Mucosa of descending colon (tissue), 3 donors: Measurements from ENCODE around the gene CD248. TPM values are rescaled to one million over a fixed set of nuclear protein-coding genes. Genes with fewer than 3 reads are reported as not detected.

Source experiments
- ATAC-seq: fragments of 200-7000 bp; cut with Tn5 transposase; one replicate; pipeline ENCODE4 v1.9.1; 2020; ENCODE audit warnings: mild to moderate bottlenecking, moderate library complexity
- DNase-seq, 3 donors: peaks; one replicate each; pipeline ENCODE4 v3.0.0-alpha.2; 2020
- H3K36me3 ChIP-seq: fragments of 200-600 bp; one replicate; pipeline ENCODE4 v1.8.0; 2021; ENCODE audit warnings: low read depth, mild to moderate bottlenecking
- H3K4me1 ChIP-seq: fragments of 200-600 bp; one replicate; pipeline ENCODE4 v1.8.0; 2021; ENCODE audit warnings: low read depth, mild to moderate bottlenecking
- H3K4me3 ChIP-seq: fragments of 200-600 bp; one replicate; pipeline ENCODE4 v1.8.0; 2021; ENCODE audit warnings: mild to moderate bottlenecking
- H3K9me3 ChIP-seq: fragments of 200-600 bp; one replicate; pipeline ENCODE4 v1.8.0; 2021; ENCODE audit warnings: mild to moderate bottlenecking
- intact Hi-C, 2 donors: fragments of 100-400 bp; cut with DNase I in 1 of 2; cut with micrococcal nuclease in 1 of 2; formaldehyde crosslinking; loops; one replicate each; pipeline versions ENCODE4 v1.11.0 to v1.11.1; 2022; cut with DNase I, micrococcal nuclease
- total RNA-seq, 3 donors: library from RNA; stranded (reverse); fragmentation: NEBNext Ultra II Directional in 2 of 3; extraction: Animal tissue kit (Norgen Biotek cat#: 25700) in 2 of 3; gene quantifications; one replicate each; pipeline versions ENCODE4 v1.2.1 to v1.2.4, GENCODE V29; 2021 to 2023
- TF ChIP-seq, protein P1 (sequence below): fragments of 200-600 bp; IDR thresholded peaks from one replicate; pipeline ENCODE4 v1.8.0; 2022; ENCODE audit warnings: antibody characterized with exemption, mild to moderate bottlenecking
- donor health status: DM: no; HTN: no; CAD: no; lungs with moderate emphysema.
- donor health status: DM: no; HTN: no; CAD: no.
- donor health status: DM: no; HTN: yes; CAD: no.

CD248 gene
- total RNA-seq, 3 donors from 2014 or later = 4.5 to 37.7 (median 28.5) TPM

GRCh38 chr11:66268244-66268951 is 48.4 kb downstream of the CD248 start, which contains the start of gene RAB1B:
Gene RAB1B, plus strand, starts transcription at chr11:66268639. Its CDS starts 41 bp downstream, at chr11:66268680.
- ATAC-seq (peak; percentile 89), DNase-seq (peak; percentile 100)
- Histone ChIP-seq H3K9me3 (no peaks in the 10 kb centered on the region), H3K4me1 (peaks cover 16% of the 10 kb centered on the region), H3K4me3 (peak within 1 kb of the TSS; percentile 88), H3K36me3 (peaks cover 3% of the 10 kb centered on the region)
- TF ChIP-seq, protein P1, sequence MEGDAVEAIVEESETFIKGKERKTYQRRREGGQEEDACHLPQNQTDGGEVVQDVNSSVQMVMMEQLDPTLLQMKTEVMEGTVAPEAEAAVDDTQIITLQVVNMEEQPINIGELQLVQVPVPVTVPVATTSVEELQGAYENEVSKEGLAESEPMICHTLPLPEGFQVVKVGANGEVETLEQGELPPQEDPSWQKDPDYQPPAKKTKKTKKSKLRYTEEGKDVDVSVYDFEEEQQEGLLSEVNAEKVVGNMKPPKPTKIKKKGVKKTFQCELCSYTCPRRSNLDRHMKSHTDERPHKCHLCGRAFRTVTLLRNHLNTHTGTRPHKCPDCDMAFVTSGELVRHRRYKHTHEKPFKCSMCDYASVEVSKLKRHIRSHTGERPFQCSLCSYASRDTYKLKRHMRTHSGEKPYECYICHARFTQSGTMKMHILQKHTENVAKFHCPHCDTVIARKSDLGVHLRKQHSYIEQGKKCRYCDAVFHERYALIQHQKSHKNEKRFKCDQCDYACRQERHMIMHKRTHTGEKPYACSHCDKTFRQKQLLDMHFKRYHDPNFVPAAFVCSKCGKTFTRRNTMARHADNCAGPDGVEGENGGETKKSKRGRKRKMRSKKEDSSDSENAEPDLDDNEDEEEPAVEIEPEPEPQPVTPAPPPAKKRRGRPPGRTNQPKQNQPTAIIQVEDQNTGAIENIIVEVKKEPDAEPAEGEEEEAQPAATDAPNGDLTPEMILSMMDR = no peak
- intact Hi-C loops = no loop called here

DNA sequence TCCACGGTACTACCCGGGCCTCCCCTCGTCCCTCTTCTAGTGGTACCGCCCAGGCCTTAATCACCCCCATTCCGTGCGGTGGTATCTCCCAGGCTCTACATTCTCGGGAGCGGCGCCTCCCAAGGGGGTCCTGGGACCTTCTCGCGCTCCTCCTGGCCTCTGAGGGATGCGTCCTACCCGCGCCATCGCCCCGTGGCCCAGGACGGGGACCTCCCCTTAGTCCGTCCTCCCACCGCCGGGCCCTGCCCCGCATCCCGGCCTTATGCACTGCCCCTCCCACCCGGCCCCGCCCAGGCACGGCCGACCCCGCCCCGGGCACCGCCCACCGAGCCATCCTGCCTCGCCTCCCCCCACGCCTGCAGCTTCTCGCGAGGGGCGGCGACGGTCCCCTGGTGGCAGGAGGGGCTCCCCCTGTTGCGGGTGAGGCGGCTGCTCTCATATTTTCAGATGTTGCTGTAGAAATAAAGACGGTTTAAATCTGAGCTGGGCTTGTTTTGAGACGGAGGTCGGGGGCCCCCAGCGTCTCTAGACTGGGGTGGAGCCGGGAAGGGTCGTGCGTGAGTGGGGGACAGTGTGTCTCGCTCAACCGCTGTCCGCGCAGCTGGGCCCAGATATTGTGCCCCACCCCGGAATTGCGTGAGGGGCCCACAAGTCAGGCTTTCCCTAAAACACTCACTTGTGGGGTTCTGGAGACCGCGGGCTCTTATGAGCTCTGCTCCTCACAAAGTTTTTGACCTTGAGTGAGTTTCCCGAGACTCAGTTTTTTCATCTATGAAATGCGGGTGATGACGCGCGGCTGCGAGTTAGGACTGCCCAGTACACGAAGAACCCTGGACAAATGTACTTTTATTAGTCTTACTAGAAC is 49.2 kb downstream of the CD248 start:
- H3K9me3 ChIP-seq = no peaks in the 10 kb centered on the region
- TF ChIP-seq, protein P1 = no peak
- H3K4me1 ChIP-seq = peaks cover 16% of the 10 kb centered on the region
- peak; percentile 79 for ATAC-seq
- H3K4me3 ChIP-seq = peak overlapping the region; percentile 88
- intact Hi-C loops = no loop called here
- DNase-seq = peak; percentile 93 to 94 (median 94)
- H3K36me3 ChIP-seq = peaks cover 3% of the 10 kb centered on the region

GRCh38 chr11:66267039-66267378 is 49.8 kb downstream of the CD248 start:
- H3K9me3 ChIP-seq = no peaks in the 10 kb centered on the region
- H3K36me3 ChIP-seq = peaks cover 3% of the 10 kb centered on the region
- intact Hi-C loops = no loop called here
- TF ChIP-seq, protein P1 = no peak
- peaks cover 16% of the 10 kb centered on the region for H3K4me1 ChIP-seq
- DNase-seq = no peak
- no peak for ATAC-seq
- no peak overlapping the region for H3K4me3 ChIP-seq

- ATAC-seq (no peak), DNase-seq (peak in 1 of 3 donors; percentile 69)
- TF ChIP-seq, protein P1 = no peak
- H3K9me3 ChIP-seq = no peaks in the 10 kb centered on the region
- H3K4me3 ChIP-seq = no peak overlapping the region
- H3K36me3 ChIP-seq = peaks cover 3% of the 10 kb centered on the region
- intact Hi-C loops = no loop called here
- peaks cover 16% of the 10 kb centered on the region for H3K4me1 ChIP-seq
Observed at GRCh38 chr11:66266378-66267038, 50.3 kb downstream of the CD248 start.

- peaks cover 3% of the 10 kb centered on the region for H3K36me3 ChIP-seq
- intact Hi-C loops = no loop called here
- TF ChIP-seq, protein P1 = no peak
- no peak for ATAC-seq
- DNase-seq = no peak
- peaks cover 16% of the 10 kb centered on the region for H3K4me1 ChIP-seq
- no peak overlapping the region for H3K4me3 ChIP-seq
- H3K9me3 ChIP-seq = no peaks in the 10 kb centered on the region
Observed at GRCh38 chr11:66265531-66266377, 51.1 kb downstream of the CD248 start.
